Neural cell (in vitro differentiated cells): ENCODE results near the gene COL23A1.

Source experiments
- EP300 ChIP-seq: fragments of 450-650 bp; conservative IDR thresholded peaks from 2 replicates; pipeline ENCODE4 v1.6.1; 2014; ENCODE audit warnings: antibody characterized with exemption, mild to moderate bottlenecking, moderate library complexity; ENCODE audit not compliant: poor library complexity, severe bottlenecking
- EZH2 ChIP-seq: fragments of 200-600, 300-800 bp; shearing (Covaris generic), sonication (generic); IDR thresholded peaks from 2 replicates; pipeline ENCODE4 v1.6.1; 2014; ENCODE audit warnings: antibody characterized with exemption, low read length, borderline replicate concordance, mild to moderate bottlenecking; ENCODE audit not compliant: insufficient read depth, poor library complexity, severe bottlenecking
- MXI1 ChIP-seq: fragments of 450-650 bp; conservative IDR thresholded peaks from 2 replicates; pipeline ENCODE4 v1.6.1; 2014; ENCODE audit warnings: antibody characterized with exemption, mild to moderate bottlenecking; ENCODE audit not compliant: poor library complexity, severe bottlenecking
- POLR2AphosphoS5 ChIP-seq: IDR thresholded peaks from 2 replicates; pipeline ENCODE4 v1.6.1; 2012
- SMC3 ChIP-seq: fragments of 450-650 bp; conservative IDR thresholded peaks from 2 replicates; pipeline ENCODE4 v1.6.1; 2014; ENCODE audit warnings: antibody characterized with exemption, mild to moderate bottlenecking, moderate library complexity; ENCODE audit not compliant: poor library complexity
- TAF1 ChIP-seq: IDR thresholded peaks from 2 replicates; pipeline ENCODE4 v1.6.1; 2012; ENCODE audit warnings: low read depth
- TF ChIP-seq, protein P1 (sequence below): fragments of 450-650 bp; IDR thresholded peaks from 2 replicates; pipeline ENCODE4 v1.5.1; 2014; ENCODE audit warnings: antibody characterized with exemption, mild to moderate bottlenecking, moderate library complexity; ENCODE audit not compliant: poor library complexity, severe bottlenecking

DNA sequence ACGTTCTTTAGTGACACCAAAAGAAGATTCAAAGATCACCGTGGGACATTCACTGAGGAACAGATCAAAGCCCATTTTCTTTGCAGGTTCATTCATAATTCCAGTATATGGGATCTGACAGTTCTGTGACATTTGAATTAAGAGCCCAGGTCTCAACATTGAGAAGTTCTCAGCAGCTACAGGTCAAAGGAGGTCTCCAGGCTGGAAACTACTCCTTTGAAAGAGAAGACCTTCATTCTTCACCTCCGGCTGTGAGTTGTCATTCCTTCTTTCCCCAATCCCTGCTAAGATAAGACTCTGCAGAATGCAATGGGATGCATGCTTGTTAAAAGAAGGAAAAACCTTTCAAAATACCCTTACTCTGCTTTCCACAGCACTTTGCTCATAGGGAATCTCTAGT, 79.0 kb downstream of the COL23A1 start:
- TF ChIP-seq TAF1 = no peak
- TF ChIP-seq, protein P1, sequence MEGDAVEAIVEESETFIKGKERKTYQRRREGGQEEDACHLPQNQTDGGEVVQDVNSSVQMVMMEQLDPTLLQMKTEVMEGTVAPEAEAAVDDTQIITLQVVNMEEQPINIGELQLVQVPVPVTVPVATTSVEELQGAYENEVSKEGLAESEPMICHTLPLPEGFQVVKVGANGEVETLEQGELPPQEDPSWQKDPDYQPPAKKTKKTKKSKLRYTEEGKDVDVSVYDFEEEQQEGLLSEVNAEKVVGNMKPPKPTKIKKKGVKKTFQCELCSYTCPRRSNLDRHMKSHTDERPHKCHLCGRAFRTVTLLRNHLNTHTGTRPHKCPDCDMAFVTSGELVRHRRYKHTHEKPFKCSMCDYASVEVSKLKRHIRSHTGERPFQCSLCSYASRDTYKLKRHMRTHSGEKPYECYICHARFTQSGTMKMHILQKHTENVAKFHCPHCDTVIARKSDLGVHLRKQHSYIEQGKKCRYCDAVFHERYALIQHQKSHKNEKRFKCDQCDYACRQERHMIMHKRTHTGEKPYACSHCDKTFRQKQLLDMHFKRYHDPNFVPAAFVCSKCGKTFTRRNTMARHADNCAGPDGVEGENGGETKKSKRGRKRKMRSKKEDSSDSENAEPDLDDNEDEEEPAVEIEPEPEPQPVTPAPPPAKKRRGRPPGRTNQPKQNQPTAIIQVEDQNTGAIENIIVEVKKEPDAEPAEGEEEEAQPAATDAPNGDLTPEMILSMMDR = no peak
- TF ChIP-seq EP300 = no peak
- TF ChIP-seq POLR2AphosphoS5 = no peak
- no peak for TF ChIP-seq EZH2
- TF ChIP-seq MXI1 = no peak
- TF ChIP-seq SMC3 = no peak
